ENCODE data around the gene C1QA. TPM values are rescaled to one million over a fixed set of nuclear protein-coding genes. Genes with fewer than 3 reads are reported as not detected.

C1QA gene
- total RNA-seq = not detected

- ChIA-PET POLR2A (interaction anchor here (0.6 kb wide), 1 partner anchor 276 kb away, joined by 3 read pairs; no protein-coding TSS in a partner anchor), CTCF (interaction anchor here (0.8 kb wide), 1 partner anchor 175 kb away, joined by 3 read pairs; no protein-coding TSS in a partner anchor)
- Mint-ChIP-seq H3K4me1 (no peaks in the 10 kb centered on the region), H3K27ac (no peak within 1 kb of the TSS), H3K9me3 (no peaks in the 10 kb centered on the region), H3K36me3 (ENCODE audit: low read depth) (no peaks in the 10 kb centered on the region), H3K27me3 (peaks cover 6% of the 10 kb centered on the region), H3K4me3 (no peak within 1 kb of the TSS)
- DNase-seq = no peak
These were observed at the start of gene C1QA for GRCh38 chr1:22636353-22636752. Gene C1QA, plus strand, starts transcription at chr1:22636628. Its CDS starts 989 bp downstream, at chr1:22637617.

- ChIA-PET CTCF (no interaction called here), POLR2A (no interaction called here)
- Mint-ChIP-seq H3K4me1 (no peaks in the 10 kb centered on the region), H3K27ac (no peak overlapping the region), H3K4me3 (no peak overlapping the region), H3K9me3 (no peaks in the 10 kb centered on the region), H3K36me3 (ENCODE audit: low read depth) (no peaks in the 10 kb centered on the region), H3K27me3 (no peaks in the 10 kb centered on the region)
- DNase-seq = no peak
These were observed 49.2 kb upstream of the C1QA start for GRCh38 chr1:22587247-22587646.

- Mint-ChIP-seq H3K27ac (no peak overlapping the region), H3K27me3 (no peaks in the 10 kb centered on the region), H3K36me3 (ENCODE audit: low read depth) (no peaks in the 10 kb centered on the region), H3K9me3 (no peaks in the 10 kb centered on the region), H3K4me1 (no peaks in the 10 kb centered on the region), H3K4me3 (no peak overlapping the region)
- no peak for DNase-seq
- ChIA-PET CTCF (no interaction called here), POLR2A (no interaction called here)
These were observed 47.5 kb upstream of the C1QA start for GRCh38 chr1:22588899-22589422.

- DNase-seq = no peak
- CTCF ChIA-PET = interaction anchor here (0.6 kb wide), 2 partner anchors 34 to 227 kb away, joined by 3 read pairs; no protein-coding TSS in a partner anchor
- no peaks in the 10 kb centered on the region for H3K36me3 Mint-ChIP-seq (ENCODE audit: low read depth)
- H3K27me3 Mint-ChIP-seq = no peaks in the 10 kb centered on the region
- no peaks in the 10 kb centered on the region for H3K4me1 Mint-ChIP-seq
- H3K9me3 Mint-ChIP-seq = no peaks in the 10 kb centered on the region
- no peak overlapping the region for H3K4me3 Mint-ChIP-seq
- no peak overlapping the region for H3K27ac Mint-ChIP-seq
- POLR2A ChIA-PET = no interaction called here
These were observed 44.9 kb upstream of the C1QA start for GRCh38 chr1:22591576-22591975.

GRCh38 chr1:22592051-22592450 is 44.4 kb upstream of the C1QA start:
- DNase-seq = no peak
- Mint-ChIP-seq H3K4me3 (no peak overlapping the region), H3K9me3 (no peaks in the 10 kb centered on the region), H3K36me3 (ENCODE audit: low read depth) (no peaks in the 10 kb centered on the region), H3K27me3 (no peaks in the 10 kb centered on the region), H3K4me1 (no peaks in the 10 kb centered on the region), H3K27ac (no peak overlapping the region)
- POLR2A ChIA-PET = no interaction called here
- CTCF ChIA-PET = interaction anchor here (0.6 kb wide), 1 partner anchor 34 kb away, joined by 3 read pairs; no protein-coding TSS in a partner anchor

- H3K4me3 Mint-ChIP-seq = no peak overlapping the region
- H3K9me3 Mint-ChIP-seq = no peaks in the 10 kb centered on the region
- no peaks in the 10 kb centered on the region for H3K27me3 Mint-ChIP-seq
- ChIA-PET POLR2A (no interaction called here), CTCF (no interaction called here)
- no peaks in the 10 kb centered on the region for H3K36me3 Mint-ChIP-seq (ENCODE audit: low read depth)
- no peak for DNase-seq
- H3K27ac Mint-ChIP-seq = no peak overlapping the region
- no peaks in the 10 kb centered on the region for H3K4me1 Mint-ChIP-seq
These were observed 43.3 kb upstream of the C1QA start for GRCh38 chr1:22592919-22593790.

- CTCF ChIA-PET = no interaction called here
- Mint-ChIP-seq H3K27me3 (no peaks in the 10 kb centered on the region), H3K36me3 (ENCODE audit: low read depth) (no peaks in the 10 kb centered on the region), H3K27ac (no peak overlapping the region), H3K4me3 (no peak overlapping the region), H3K4me1 (no peaks in the 10 kb centered on the region), H3K9me3 (no peaks in the 10 kb centered on the region)
- DNase-seq = no peak
- POLR2A ChIA-PET = no interaction called here
These were observed 42.0 kb upstream of the C1QA start for GRCh38 chr1:22594396-22594795.

GRCh38 chr1:22595108-22595507 is 41.3 kb upstream of the C1QA start:
- H3K27me3 Mint-ChIP-seq = no peaks in the 10 kb centered on the region
- H3K4me1 Mint-ChIP-seq = no peaks in the 10 kb centered on the region
- CTCF ChIA-PET = no interaction called here

GRCh38 chr1:22597301-22597965 is 39.0 kb upstream of the C1QA start:
- no peak for DNase-seq
- H3K4me3 Mint-ChIP-seq = no peak overlapping the region
- H3K36me3 Mint-ChIP-seq (ENCODE audit: low read depth) = no peaks in the 10 kb centered on the region
- POLR2A ChIA-PET = no interaction called here
- no peaks in the 10 kb centered on the region for H3K27me3 Mint-ChIP-seq
- H3K4me1 Mint-ChIP-seq = no peaks in the 10 kb centered on the region
- no peaks in the 10 kb centered on the region for H3K9me3 Mint-ChIP-seq
- no peak overlapping the region for H3K27ac Mint-ChIP-seq
- CTCF ChIA-PET = no interaction called here

More at GRCh38 chr1:22595108-22595507, 41.3 kb upstream of the C1QA start:
- POLR2A ChIA-PET = no interaction called here
- DNase-seq = no peak
- Mint-ChIP-seq H3K4me3 (no peak overlapping the region), H3K36me3 (ENCODE audit: low read depth) (no peaks in the 10 kb centered on the region), H3K9me3 (no peaks in the 10 kb centered on the region), H3K27ac (no peak overlapping the region)

- no peak for DNase-seq
- POLR2A ChIA-PET = no interaction called here
- Mint-ChIP-seq H3K4me3 (no peak overlapping the region), H3K27me3 (no peaks in the 10 kb centered on the region), H3K4me1 (no peaks in the 10 kb centered on the region), H3K36me3 (ENCODE audit: low read depth) (no peaks in the 10 kb centered on the region), H3K27ac (no peak overlapping the region), H3K9me3 (no peaks in the 10 kb centered on the region)
- CTCF ChIA-PET = no interaction called here
These were observed 38.4 kb upstream of the C1QA start for GRCh38 chr1:22597996-22598395.

- no peak for DNase-seq
These were observed 37.7 kb upstream of the C1QA start for GRCh38 chr1:22598736-22599135.

GRCh38 chr1:22600071-22600816 is 36.2 kb upstream of the C1QA start:
- no peaks in the 10 kb centered on the region for H3K4me1 Mint-ChIP-seq
- H3K4me3 Mint-ChIP-seq = no peak overlapping the region
- DNase-seq = no peak
- H3K27ac Mint-ChIP-seq = no peak overlapping the region
- POLR2A ChIA-PET = no interaction called here
- H3K27me3 Mint-ChIP-seq = peaks cover 8% of the 10 kb centered on the region
- no peaks in the 10 kb centered on the region for H3K36me3 Mint-ChIP-seq (ENCODE audit: low read depth)
- CTCF ChIA-PET = interaction anchor here (0.6 kb wide), 1 partner anchor 149 kb away, joined by 3 read pairs; the partner anchor contains the start of gene ZBTB40
- H3K9me3 Mint-ChIP-seq = no peaks in the 10 kb centered on the region

More at GRCh38 chr1:22598736-22599135, 37.7 kb upstream of the C1QA start:
- no peaks in the 10 kb centered on the region for H3K9me3 Mint-ChIP-seq
- no peaks in the 10 kb centered on the region for H3K4me1 Mint-ChIP-seq
- no peaks in the 10 kb centered on the region for H3K36me3 Mint-ChIP-seq (ENCODE audit: low read depth)
- H3K4me3 Mint-ChIP-seq = no peak overlapping the region
- ChIA-PET CTCF (interaction anchor here (0.7 kb wide), 1 partner anchor 563 kb away, joined by 3 read pairs; no protein-coding TSS in a partner anchor), POLR2A (no interaction called here)
- no peak overlapping the region for H3K27ac Mint-ChIP-seq
- no peaks in the 10 kb centered on the region for H3K27me3 Mint-ChIP-seq
